HFF-Myc (cell line): Measurements from ENCODE around the gene LSM4.
A peak's percentile ranks its signal among the peaks of the same experiment; 100 is the strongest.

Experiments
- DNase-seq: peaks from one replicate; pipeline ENCODE4 v3.0.0-alpha.2; 2011; ENCODE audit warnings: low read depth; ENCODE audit errors: extremely low read depth
- H3K4me3 ChIP-seq: replicated peaks from 2 replicates; pipeline ENCODE4 v1.5.1; 2011; ENCODE audit warnings: low read depth, mild to moderate bottlenecking, control low read depth, low read length
- TF ChIP-seq, protein P1 (sequence below): IDR thresholded peaks from 2 replicates; pipeline ENCODE4 v1.5.1; 2012; ENCODE audit warnings: mild to moderate bottlenecking, low read depth, low read length, control low read depth; ENCODE audit errors: missing control alignments

The LSM4 gene

GRCh38 chr19:18307271-18307681 lies 15.6 kb downstream of the LSM4 start:
- H3K4me3 ChIP-seq = no peak overlapping the region
- no peak for DNase-seq
- TF ChIP-seq, protein P1, sequence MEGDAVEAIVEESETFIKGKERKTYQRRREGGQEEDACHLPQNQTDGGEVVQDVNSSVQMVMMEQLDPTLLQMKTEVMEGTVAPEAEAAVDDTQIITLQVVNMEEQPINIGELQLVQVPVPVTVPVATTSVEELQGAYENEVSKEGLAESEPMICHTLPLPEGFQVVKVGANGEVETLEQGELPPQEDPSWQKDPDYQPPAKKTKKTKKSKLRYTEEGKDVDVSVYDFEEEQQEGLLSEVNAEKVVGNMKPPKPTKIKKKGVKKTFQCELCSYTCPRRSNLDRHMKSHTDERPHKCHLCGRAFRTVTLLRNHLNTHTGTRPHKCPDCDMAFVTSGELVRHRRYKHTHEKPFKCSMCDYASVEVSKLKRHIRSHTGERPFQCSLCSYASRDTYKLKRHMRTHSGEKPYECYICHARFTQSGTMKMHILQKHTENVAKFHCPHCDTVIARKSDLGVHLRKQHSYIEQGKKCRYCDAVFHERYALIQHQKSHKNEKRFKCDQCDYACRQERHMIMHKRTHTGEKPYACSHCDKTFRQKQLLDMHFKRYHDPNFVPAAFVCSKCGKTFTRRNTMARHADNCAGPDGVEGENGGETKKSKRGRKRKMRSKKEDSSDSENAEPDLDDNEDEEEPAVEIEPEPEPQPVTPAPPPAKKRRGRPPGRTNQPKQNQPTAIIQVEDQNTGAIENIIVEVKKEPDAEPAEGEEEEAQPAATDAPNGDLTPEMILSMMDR = no peak

GRCh38 chr19:18306888-18307260 lies 16.0 kb downstream of the LSM4 start:
- DNase-seq = no peak
- TF ChIP-seq, protein P1 = no peak
- no peak overlapping the region for H3K4me3 ChIP-seq

GRCh38 chr19:18306209-18306887 lies 16.5 kb downstream of the LSM4 start:
- TF ChIP-seq, protein P1 = no peak
- no peak for DNase-seq
- no peak overlapping the region for H3K4me3 ChIP-seq

- DNase-seq = peak; percentile 24
- TF ChIP-seq, protein P1 = no peak
- H3K4me3 ChIP-seq = peak overlapping the region; percentile 29
These were observed 18.2 kb downstream of the LSM4 start for GRCh38 chr19:18304458-18305310.

DNA sequence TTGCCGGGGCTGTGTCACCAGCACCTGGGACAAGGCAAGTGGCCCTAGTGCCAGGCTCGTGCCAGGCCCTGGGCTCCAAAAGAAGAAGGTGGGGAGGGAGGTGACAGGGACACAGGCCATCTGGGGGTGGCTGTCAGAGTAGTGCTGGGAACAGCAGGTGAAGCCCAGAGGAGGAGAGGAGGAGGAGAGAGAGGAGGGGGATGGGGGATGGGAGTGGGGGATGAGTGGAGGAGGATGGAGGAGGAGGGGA lies 18.7 kb downstream of the LSM4 start:
- H3K4me3 ChIP-seq = peak overlapping the region; percentile 29
- TF ChIP-seq, protein P1 = no peak
- DNase-seq = no peak

DNA sequence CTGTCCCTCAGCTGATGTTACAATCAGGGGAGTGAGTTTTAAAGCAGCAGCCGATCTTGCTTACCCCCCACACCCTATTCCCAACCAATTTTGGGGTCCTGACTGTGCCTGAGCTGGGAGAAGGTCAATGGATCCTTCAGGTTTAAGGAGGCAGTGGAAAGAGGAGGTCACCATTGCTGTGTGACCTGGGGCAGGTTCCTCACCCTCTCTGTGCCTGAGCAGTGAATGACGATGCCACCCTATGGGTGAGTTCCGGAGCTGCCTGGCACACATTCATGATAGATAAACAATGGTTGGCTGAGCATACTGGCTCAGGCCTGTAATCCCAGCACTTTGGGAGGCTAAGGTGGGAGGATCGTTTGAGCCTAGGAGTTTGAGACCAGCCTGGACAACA lies 21.2 kb downstream of the LSM4 start:
- no peak overlapping the region for H3K4me3 ChIP-seq
- DNase-seq = no peak
- TF ChIP-seq, protein P1 = no peak
